Body of pancreas (tissue), 4 donors: ENCODE results near the gene CARHSP1. TPM values are rescaled to one million over a fixed set of nuclear protein-coding genes. Genes with fewer than 3 reads are reported as not detected.

Experiments
- ATAC-seq: fragments of 150-250 bp; one replicate; pipeline ENCODE4 v1.9.1; 2016
- DNase-seq, 4 donors: peaks; one replicate each; pipeline ENCODE4 v3.0.0-alpha.2; 2019
- H3K27ac ChIP-seq, 4 donors: fragments of 200-600 bp; sonication (generic); 1 replicate in 3 of 4; 2 replicates in 1 of 4; pipeline versions ENCODE4 v1.5.1 to v1.6.1; 2016 to 2019; ENCODE audit warnings: mild to moderate bottlenecking in 1 of 4, mixed read lengths in 1 of 4, moderate library complexity in 1 of 4
- H3K27me3 ChIP-seq, 2 donors: fragments of 200-600 bp; sonication (generic); one replicate each; pipeline ENCODE4 v1.6.0; 2016; ENCODE audit warnings: mild to moderate bottlenecking in 1 of 2
- H3K36me3 ChIP-seq, 2 donors: fragments of 200-600 bp; sonication (generic); replicated peaks in 1 of 2; 2 replicates each; pipeline ENCODE4 v1.5.1; 2016; ENCODE audit warnings: low read depth in 2 of 2; ENCODE audit not compliant: insufficient read depth in 1 of 2
- H3K4me1 ChIP-seq: fragments of 200-600 bp; sonication (generic); one replicate; pipeline ENCODE4 v1.6.0; 2016
- H3K4me3 ChIP-seq, 2 donors: fragments of 200-600 bp; sonication (generic); 1 replicate in 1 of 2; 2 replicates in 1 of 2; pipeline ENCODE4 v1.5.1; 2016 to 2019
- H3K9me3 ChIP-seq, 3 donors: fragments of 200-600 bp; sonication (generic); 1 replicate in 2 of 3; 2 replicates in 1 of 3; pipeline ENCODE4 v1.5.1; 2016
- POLR2A ChIP-seq, 3 donors: fragments of 450-650 bp; IDR thresholded peaks; one replicate each; pipeline ENCODE4 v1.6.1; 2016; ENCODE audit warnings: antibody characterized with exemption in 3 of 3, mild to moderate bottlenecking in 2 of 3
- WGBS, 2 donors: methylation state at CpG; one replicate each; pipeline ENCODE4 v1.1.5; 2017; 5-methylcytosine and 5-hydroxymethylcytosine counted together
- intact Hi-C: fragments of 100-400 bp; cut with DNase I; formaldehyde crosslinking; loops from one replicate; pipeline ENCODE4 v1.15.1; 2023
- total RNA-seq, 2 donors: library from RNA; depleted of rRNA; stranded (reverse); fragments of >200 nt; gene quantifications; one replicate each; pipeline ENCODE4 v1.1.0, GENCODE V29; 2016
- TF ChIP-seq, protein P1 (sequence below), 7 experiments: fragments of 450-650 bp in 4 of 7; fragments of 200-600 bp in 3 of 7; sonication (generic) in 3 of 7; IDR thresholded peaks; one replicate each; pipeline ENCODE4 v1.5.1; 2016 to 2019; ENCODE audit warnings: antibody characterized with exemption in 7 of 7

CARHSP1 gene
- total RNA-seq, 2 donors from 2014 or later = 16.5 to 59.9 TPM

GRCh38 chr16:8858994-8859912 is 9.6 kb downstream of the CARHSP1 start:
- Histone ChIP-seq H3K4me3 (no peak overlapping the region), H3K36me3 (peaks cover 4 to 11% of the 10 kb centered on the region in 2 donors), H3K4me1 (peaks cover 56% of the 10 kb centered on the region), H3K27me3 (no peaks in the 10 kb centered on the region), H3K27ac (peak overlapping the region in 3 of 4 donors; percentile 63 to 94 (median 94)), H3K9me3 (no peaks in the 10 kb centered on the region)
- TF ChIP-seq, protein P1, sequence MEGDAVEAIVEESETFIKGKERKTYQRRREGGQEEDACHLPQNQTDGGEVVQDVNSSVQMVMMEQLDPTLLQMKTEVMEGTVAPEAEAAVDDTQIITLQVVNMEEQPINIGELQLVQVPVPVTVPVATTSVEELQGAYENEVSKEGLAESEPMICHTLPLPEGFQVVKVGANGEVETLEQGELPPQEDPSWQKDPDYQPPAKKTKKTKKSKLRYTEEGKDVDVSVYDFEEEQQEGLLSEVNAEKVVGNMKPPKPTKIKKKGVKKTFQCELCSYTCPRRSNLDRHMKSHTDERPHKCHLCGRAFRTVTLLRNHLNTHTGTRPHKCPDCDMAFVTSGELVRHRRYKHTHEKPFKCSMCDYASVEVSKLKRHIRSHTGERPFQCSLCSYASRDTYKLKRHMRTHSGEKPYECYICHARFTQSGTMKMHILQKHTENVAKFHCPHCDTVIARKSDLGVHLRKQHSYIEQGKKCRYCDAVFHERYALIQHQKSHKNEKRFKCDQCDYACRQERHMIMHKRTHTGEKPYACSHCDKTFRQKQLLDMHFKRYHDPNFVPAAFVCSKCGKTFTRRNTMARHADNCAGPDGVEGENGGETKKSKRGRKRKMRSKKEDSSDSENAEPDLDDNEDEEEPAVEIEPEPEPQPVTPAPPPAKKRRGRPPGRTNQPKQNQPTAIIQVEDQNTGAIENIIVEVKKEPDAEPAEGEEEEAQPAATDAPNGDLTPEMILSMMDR (IDR thresholded peaks at IDR 0.05) = no peak
- no peak for TF ChIP-seq POLR2A (IDR thresholded peaks at IDR 0.05)
- DNase-seq = no peak
- ATAC-seq = no peak
- WGBS, 2 donors = 90 to 92% methylated on average over 18 to 31 of the region's 31 CpGs
- intact Hi-C loops = loop anchor here (10.0 kb wide), 1 partner anchor 54 kb away; no protein-coding TSS in a partner anchor

DNA sequence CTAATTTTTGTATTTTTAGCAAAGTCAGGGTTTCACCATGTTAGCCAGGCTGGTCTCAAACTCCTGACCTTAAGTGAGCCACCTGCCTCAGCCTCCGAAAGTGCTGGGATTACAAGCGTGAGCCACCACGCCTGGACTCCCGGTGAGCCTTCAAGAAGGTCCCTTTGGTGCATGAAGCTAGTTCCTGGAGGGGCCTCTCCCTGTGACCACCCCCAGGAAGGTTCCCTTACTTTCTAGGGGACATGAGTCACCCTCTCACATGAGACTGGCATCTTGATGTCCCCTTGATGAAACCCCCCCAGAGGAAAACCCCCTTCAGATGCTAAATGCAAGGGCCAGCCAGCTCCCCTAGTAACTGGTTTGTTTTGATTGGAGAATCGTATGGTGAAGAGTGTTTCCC is 12.8 kb downstream of the CARHSP1 start:
- Histone ChIP-seq H3K36me3 (peaks cover 4 to 14% of the 10 kb centered on the region in 2 donors), H3K4me1 (peaks cover 24% of the 10 kb centered on the region), H3K9me3 (no peaks in the 10 kb centered on the region), H3K4me3 (no peak overlapping the region), H3K27me3 (no peaks in the 10 kb centered on the region), H3K27ac (peak overlapping the region in 2 of 4 donors; percentile 3 to 20)
- WGBS, 2 donors = 29 to 69% methylated on average over 2 to 5 of the region's 5 CpGs
- ATAC-seq (no peak), DNase-seq (no peak)
- TF ChIP-seq POLR2A (IDR thresholded peaks at IDR 0.05) = no peak
- TF ChIP-seq, protein P1 (IDR thresholded peaks at IDR 0.05) = no peak
- intact Hi-C loops = loop anchor here (10.0 kb wide), 1 partner anchor 51 kb away; no protein-coding TSS in a partner anchor

DNA sequence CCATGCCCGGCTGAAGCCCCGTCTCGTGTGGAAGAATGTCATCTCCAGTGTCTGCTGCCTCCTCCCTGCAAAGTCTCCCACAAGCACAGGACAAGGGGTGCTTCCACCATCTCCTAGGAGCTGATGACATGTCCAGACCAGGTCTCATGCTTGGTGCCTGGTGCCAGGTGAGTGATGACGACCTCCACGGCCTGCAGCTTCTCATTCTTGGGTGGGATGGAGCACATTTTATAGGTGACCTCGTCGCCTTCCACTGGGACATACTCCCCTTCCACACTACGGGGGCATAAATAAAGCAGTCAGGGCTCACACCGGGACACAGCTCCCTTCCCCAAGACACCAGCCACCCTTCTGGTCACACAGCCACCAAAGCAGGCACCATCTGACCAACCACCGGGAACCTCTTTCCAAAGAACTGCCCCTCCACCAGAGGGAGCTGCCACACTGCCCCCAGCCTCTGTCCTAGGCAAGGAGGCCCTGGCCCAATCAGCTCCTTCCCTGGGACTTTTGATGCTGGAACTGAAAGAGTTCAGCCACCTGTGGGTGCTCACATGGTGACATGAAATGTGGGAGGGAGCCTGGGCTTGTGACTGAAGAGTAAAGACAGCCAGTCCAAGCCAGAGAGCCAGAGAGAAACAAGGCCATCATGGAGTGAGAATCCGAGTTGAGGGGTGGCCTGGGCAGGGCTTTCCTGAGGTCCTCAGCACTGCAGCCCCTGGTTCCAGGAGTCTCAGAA is 13.6 kb downstream of the CARHSP1 start:
- peaks cover 4 to 15% of the 10 kb centered on the region in 2 donors for H3K36me3 ChIP-seq
- peaks cover 24% of the 10 kb centered on the region for H3K4me1 ChIP-seq
- H3K27me3 ChIP-seq = no peaks in the 10 kb centered on the region
- H3K9me3 ChIP-seq = no peaks in the 10 kb centered on the region
- 93 to 96% methylated on average over 11 of the region's 11 CpGs for WGBS, 2 donors
- intact Hi-C loops = loop anchor here (10.0 kb wide), 1 partner anchor 50 kb away; no protein-coding TSS in a partner anchor
- no peak for ATAC-seq
- no peak for DNase-seq
- no peak overlapping the region for H3K4me3 ChIP-seq
- H3K27ac ChIP-seq = peak overlapping the region in 1 of 4 donors; percentile 3
- TF ChIP-seq, protein P1 (IDR thresholded peaks at IDR 0.05) = peak in 4 of 7 experiments; percentile 16 to 33 (median 18)
- TF ChIP-seq POLR2A (IDR thresholded peaks at IDR 0.05) = no peak

DNA sequence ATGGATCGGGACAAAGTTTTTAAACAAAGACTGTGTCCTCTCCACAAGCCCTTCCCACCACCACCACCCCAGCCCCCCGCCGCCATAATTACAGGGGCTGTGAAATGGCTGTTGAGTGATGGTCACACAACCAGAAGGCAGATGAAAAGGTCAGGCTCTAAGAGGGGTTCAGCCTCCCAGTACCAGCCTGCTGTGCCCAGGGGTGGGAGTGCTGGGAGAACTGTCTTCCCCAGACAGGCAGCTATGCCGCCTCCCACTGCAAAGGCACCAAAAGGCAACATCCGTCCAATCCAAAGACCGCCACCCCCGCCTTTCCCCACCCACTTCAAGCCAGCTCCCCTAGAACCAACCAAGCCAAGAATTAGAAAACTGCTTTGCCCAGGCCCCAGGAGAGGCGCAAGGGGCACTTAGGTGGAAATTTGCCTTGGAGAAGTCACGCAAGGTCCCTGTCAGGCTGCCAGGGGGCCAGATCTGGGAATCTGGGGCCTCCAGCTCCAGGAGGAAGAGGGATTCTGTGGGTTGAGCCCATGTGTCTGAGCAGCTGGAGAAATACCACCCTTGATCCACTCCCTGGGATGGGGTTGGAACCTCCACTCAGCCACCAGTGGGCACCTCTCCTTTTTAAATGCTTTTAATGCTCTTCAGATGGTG is 14.4 kb downstream of the CARHSP1 start:
- TF ChIP-seq, protein P1 (IDR thresholded peaks at IDR 0.05) = no peak
- no peak for TF ChIP-seq POLR2A (IDR thresholded peaks at IDR 0.05)
- ATAC-seq = no peak
- no peak for DNase-seq
- Histone ChIP-seq H3K27me3 (no peaks in the 10 kb centered on the region), H3K4me1 (peaks cover 24% of the 10 kb centered on the region), H3K36me3 (peaks cover 4 to 18% of the 10 kb centered on the region in 2 donors), H3K4me3 (no peak overlapping the region), H3K9me3 (no peaks in the 10 kb centered on the region), H3K27ac (no peak overlapping the region)
- intact Hi-C loops = loop anchor here (10.0 kb wide), 1 partner anchor 50 kb away; no protein-coding TSS in a partner anchor
- 89 to 93% methylated on average over 9 of the region's 9 CpGs for WGBS, 2 donors
